ENCODE results near the gene OST4.
"Not testable (repeated sequence)": the region's sequence is repeated elsewhere in the genome, so short reads cannot be mapped to it uniquely, and the experiment has no call there.

The OST4 gene

DNA sequence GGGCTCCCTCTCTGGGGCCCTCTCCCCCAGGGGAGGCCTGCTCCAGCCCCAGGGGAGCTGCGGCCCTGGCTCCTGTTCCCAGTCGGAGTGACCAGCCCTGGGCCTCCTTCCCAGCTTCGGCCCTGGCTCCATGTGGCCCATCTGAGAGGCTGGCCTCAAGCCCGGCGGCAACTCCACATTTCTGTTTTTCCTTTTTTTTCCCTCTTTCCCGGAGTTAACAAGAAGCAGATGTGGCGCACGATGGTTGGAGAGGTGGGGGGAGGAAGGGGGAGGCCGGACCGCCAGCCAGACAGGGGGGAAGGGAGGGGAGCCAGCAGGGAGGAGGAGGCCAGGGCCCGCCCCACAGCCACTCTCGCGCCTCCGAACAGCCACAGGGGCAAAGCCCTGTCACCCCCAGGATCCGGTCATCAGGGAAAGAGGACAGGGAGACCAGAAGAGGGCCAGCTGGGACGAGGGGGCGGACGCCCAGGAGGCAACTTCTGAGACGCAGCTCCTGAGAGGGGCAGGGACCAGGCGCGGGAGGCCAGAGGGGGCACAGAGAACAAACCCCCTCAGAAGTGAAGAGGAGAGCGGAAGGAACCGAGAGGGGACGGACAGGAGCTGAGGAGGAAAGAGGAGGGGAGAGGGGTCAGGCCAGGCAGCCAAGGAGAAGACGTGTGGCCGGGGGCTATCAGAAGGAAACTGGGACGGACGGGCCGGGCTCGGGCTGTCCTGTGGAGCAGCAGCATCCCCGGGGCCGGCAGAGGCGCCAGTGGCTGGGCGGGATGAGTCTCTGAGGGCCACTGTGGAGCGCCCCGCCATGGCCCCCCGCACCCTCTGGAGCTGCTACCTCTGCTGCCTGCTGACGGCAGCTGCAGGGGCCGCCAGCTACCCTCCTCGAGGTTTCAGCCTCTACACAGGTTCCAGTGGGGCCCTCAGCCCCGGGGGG, 7.1 kb upstream of the OST4 start, which contains the start of gene EMILIN1:
Gene EMILIN1 (plus strand): TSS at position 349 of the 928 bp plus-strand sequence. CDS start 451 bp downstream, at position 800.
- no peak for DNase-seq

DNA sequence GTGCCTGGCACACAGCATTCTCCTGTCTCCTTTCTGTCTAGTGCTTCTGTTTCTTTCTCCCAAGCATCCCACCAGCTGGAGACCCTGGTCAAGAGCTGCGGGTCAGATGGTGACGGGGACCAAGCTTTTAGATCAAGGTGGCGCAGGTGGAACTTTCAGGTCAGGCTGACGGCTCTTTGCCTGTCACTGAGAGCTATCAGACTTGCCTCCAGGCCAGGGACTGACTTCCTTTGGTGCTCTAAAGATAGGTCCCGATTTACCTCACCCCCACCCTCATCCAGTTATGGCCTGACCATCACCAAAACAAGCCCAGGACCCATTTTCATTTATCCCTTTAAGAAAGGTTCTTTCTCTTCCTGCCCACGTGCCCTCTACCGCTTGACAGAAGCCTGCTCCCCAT, 5.8 kb upstream of the OST4 start:
- no peak for DNase-seq

DNA sequence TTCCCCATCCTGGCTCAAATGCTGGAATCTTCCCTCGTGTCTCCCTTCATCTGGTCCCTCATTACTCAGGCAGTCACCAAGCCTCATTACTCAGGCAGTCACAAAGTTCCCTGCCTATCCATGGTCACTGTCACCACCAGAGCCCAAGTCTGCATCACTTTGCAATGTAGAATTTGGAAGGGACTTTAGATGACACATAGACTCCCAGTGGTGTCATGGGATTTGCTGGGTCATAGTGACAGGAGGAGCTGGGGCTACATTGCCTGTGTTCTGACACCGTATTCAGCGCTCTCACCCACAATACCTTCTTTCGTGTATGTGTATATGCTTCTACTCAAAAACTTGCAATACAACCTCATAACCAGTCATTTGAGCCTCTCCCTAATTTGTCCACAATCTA, 4.9 kb upstream of the OST4 start:
- no peak for DNase-seq

DNA sequence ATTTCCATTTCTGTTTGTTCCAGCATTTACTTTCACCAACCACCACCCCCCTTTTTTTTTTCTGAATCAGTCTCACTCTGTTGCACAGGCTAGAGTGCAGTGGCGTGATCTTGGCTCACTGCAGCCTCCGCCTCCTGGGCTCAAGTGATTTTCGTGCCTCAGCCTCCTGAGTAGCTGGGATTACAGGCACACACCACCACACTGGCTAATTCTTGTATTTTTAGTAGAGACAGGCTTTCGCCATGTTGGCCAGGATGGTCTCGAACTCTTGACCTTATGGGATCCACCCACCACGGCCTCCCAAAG, 4.1 kb upstream of the OST4 start:
- not testable (repeated sequence) for DNase-seq

DNA sequence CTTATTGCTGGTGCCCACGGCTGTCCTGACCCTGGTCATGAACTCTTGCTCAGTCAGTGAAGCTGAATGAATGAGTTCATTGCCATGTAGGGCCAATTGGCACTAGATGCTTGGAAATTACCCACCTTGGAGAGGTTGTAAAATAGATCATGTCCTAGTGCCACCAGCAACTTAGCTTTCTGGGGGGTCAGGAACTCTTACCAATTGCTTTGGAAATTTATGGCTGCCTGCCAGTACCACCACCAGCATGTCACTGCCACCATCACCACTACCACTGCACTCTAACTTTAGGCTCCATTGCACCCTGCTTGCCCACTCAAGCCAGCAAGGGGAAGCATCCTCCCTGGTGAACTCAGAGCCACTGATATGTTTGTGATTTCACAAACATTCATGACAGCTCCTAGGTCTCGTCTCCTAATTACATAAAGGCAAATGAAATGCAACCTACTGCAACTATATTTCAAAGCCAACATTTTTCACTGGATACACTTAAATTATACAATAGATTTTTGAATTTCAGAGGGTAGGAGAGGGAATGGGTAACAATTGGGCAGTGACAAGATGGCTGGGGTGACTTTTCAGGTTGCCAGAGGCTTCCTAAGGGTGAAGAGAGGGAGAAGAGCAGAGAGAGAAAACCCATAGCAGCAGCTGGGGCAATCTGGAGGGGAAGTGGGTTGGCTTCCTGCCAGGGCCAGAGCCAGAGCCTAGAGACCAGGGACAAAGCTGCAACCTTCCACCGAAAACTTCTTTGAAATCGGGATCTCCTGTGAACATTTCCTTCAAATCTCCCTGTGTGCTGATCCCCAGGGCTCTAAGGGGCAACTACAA, 3.5 kb upstream of the OST4 start:
- DNase-seq, result peak; percentile 23

DNA sequence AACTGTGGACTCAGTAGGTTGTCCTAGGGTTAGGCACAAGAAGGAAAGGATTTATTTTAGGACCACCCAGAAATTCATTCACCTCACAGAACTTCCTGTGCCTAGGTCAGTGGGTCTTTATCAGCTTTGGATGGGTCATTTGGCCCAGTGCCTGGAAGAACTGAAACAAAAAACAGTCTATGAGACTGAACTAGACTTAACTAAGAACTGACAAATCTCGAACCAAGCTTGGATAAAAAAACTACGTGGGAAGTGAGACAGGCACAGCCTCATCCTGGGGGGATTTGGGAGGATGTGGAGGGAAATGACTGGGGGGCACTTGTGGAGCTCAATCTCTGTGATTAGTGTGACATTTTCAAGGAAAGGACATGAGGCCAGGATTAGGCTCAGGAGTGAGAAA, 2.3 kb upstream of the OST4 start:
- DNase-seq, result no peak

DNA sequence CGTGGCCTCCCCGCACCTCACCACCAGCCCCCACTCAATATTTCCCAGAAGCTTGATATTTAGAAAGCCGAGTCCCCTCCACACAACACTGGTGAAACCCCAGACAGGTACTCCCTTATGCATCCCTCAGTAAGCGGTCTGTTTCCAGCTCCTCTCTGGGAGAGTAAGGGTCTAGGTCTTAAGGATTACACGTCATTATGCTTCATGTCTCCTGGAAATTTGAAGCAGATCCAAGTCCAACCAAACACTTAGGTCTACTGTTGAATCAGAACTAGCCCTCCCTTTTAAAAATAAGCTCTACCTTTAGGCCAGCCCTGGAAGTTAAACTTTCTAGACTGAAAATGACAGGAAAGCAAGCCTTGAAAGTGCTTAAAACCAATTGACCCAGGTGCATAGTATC, 1.5 kb upstream of the OST4 start:
- no peak for DNase-seq

DNA sequence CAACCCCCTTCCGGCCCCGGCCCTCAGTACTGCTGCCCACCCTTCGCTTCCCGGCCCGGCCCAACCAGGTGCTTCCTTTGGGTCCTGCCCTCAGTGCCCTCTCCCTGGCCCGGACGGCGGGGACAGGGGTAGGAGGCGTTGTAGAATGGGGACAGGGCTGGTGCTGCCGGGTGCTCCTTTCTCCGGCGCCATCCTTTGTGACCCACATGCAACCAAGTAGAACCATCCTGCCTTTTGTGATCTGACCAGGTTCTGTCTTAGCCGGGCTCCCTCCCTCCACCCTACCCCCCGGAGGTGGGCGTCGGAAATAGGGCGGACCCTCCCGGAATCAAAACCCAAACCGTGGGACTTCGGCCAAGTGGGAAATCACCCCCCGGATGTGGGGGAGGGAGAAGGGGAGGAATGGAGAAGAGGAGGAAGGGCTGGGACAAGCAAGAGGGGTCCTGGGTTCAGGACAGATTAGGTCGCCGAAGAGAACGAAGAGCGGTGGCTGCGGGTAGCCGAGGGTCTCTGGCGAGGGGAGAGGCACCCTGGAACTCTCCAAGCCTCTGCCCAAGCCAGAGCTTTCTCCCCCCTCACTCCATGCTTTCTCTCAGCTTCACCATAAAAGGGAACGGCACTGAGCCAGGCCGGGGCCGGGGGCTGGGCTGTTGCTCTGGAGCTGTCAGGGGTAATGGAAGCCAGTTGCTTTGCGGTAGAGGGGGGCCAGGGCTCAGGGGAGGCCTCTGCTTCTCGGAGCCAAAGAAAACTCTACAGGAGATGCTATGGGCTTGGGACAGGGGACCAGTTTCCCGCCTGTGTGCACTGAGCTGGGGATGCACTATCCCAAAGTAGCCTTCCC, 756 bp upstream of the OST4 start:
- DNase-seq, result no peak

DNA sequence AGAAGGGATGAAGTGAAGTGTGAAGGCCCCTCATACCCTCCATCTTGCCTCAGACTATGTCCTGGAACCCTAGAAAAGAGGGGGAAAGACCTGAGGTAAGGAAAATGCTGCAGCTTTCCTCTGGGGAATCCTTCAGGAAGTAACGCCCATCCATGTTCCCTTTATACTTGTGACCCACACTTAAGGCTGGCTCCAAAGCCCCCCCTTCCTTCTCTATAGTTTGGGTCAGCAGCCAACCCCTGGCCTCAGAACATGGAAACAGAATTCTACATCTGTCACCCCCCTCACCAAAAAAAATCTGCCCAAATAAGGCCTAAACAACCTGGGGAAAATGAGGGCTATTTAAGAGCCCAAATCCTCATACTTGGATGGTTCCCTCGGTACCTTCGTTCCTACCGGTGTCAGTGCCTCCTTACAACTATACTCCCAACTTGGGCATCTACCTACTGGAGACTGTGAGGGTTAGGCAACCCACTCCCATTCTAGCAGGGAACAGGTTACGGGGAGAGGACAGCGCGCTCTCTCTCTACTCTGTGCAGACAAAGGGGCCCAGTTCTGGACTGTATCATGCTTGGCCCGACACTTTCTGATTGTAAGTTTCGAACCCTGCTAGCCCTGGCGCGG, 689 bp downstream of the OST4 start:
- no peak for DNase-seq

GRCh38 chr2:27069961-27070618, 1.4 kb downstream of the OST4 start:
- DNase-seq, result no peak

- DNase-seq, result no peak
These were observed 2.0 kb downstream of the OST4 start for GRCh38 chr2:27069436-27069835.

- DNase-seq, result no peak
These were observed 4.1 kb downstream of the OST4 start for GRCh38 chr2:27067385-27067784.

- DNase-seq, result no peak
These were observed 6.3 kb downstream of the OST4 start for GRCh38 chr2:27065128-27065527.

DNA sequence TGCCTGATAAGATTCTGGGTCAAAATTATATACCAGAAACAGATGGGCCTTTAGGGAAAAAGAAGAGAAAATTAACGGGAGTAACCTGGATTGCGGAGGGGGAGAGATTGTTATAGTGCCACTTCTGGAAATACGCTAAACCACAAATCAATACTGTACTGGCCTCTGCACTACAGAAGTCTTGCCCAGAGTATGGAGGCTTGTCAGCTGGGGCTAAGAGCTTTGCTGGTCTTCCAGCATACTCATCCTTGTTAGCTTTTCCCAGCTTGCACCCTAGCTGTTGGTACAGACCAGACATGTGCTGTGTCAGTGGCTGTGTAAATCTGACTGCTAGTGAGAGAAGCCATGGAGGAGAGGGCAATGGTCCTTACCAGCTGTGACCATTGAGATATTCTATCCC, 11.1 kb downstream of the OST4 start:
- no peak for DNase-seq

GRCh38 chr2:27059141-27059820, 12.2 kb downstream of the OST4 start:
- DNase-seq, result no peak

DNA sequence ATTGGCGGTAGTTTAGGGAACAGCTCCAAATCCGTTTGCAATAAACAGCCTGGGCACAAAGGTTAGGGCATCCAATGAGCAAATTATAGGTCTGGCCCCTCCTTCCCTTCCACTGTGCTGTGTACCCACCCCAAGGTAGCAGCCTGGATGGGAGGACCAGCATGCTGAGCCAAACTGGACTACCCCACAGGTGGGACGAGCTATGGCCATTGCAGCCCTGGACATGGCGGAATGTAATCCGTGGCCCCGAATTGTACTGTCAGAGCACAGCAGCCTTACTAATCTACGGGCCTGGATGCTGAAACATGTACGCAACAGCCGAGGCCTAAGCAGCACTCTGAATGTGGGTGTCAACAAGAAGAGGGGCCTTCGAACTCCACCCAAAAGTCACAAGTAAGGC, 13.2 kb downstream of the OST4 start:
- DNase-seq, result no peak

DNA sequence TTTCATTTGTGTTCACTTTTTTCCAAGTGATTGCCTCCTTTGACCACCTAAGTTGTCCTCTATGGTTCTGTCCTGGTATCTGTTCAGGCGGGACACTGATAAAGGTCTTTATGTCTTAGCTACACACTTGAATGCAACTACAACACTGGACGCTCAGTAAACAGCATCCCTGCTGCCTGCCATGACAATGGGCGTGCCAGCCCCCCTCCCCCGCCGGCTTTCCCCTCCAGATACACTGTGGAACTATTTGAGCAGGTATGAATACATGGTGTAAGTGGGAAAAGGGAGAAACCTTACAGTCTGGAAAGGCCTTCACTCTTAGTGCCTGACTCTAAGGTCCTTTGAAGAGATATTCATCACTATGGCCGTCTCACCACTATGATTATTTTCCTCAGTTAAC, 14.3 kb downstream of the OST4 start:
- DNase-seq, result no peak

GRCh38 chr2:27054721-27055120, 16.7 kb downstream of the OST4 start:
- DNase-seq, result no peak

- no peak for DNase-seq
These were observed 17.7 kb downstream of the OST4 start for GRCh38 chr2:27053776-27054175.

GRCh38 chr2:27053321-27053720, 18.1 kb downstream of the OST4 start:
- DNase-seq, result no peak

DNA sequence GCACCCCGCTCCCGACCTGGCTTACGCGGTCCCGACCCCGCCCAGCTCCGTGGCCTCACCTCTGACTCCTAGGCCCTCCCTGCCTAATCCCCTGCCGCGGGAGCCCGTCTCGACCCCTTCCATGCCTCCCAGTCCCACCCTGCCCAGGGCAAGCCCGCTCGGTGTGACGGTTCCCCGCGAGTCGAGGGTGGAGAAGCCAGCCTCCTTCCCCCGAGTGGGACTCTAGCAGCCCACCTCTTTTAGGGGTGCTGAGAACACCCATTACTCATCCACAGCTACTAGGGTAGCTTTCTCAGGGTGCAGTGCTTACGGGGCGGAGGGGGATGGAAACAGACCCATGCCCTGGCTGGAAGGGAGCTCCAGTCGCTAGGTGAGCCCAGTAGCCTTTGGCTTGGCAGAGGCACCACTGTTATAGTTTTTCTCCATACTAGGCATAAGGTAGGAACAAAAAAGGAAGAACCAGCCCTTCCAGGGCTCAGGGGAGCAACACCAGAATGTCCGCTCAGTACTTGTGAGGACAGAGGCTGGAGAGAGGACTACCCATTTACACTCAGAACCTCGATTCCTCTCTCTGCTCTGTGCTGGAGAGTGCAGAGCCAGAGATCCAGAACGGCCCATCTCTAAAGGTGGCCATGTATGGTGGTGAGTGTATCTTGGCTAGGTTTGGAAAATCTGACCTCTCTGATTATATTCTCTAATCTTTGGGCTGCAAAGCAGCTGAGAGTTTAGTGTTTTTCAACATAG, 19.4 kb downstream of the OST4 start:
- DNase-seq, result no peak

All from activated CD4-positive, alpha-beta T cell treated with anti-CD3 and anti-CD28 coated beads for 1 hour (primary cell).